Right lobe of liver (tissue), 6 donors: ENCODE measurements around the gene ADAMTSL2. TPM values are rescaled to one million over a fixed set of nuclear protein-coding genes. Genes with fewer than 3 reads are reported as not detected.

Experiments used
- ATAC-seq, 4 donors: fragments of 200-7000 bp; cut with Tn5 transposase; one replicate each; pipeline ENCODE4 v1.9.1; 2020; ENCODE audit warnings: mild to moderate bottlenecking in 4 of 4, moderate library complexity in 4 of 4
- DNase-seq, 3 donors: peaks; one replicate each; pipeline ENCODE4 v3.0.0-alpha.2; 2020
- H3K27ac ChIP-seq, 3 donors: fragments of 200-600 bp; one replicate each; pipeline ENCODE4 v1.8.0; 2022
- H3K27me3 ChIP-seq, 2 donors: fragments of 200-600 bp; one replicate each; pipeline ENCODE4 v1.8.0; 2022
- H3K36me3 ChIP-seq, 4 donors: fragments of 200-600 bp; sonication (generic) in 1 of 4; one replicate each; pipeline versions ENCODE4 v1.5.1 to v1.8.0; 2017 to 2022; ENCODE audit warnings: control low read depth in 1 of 4
- H3K4me1 ChIP-seq, 4 donors: fragments of 200-600 bp; sonication (generic) in 1 of 4; one replicate each; pipeline versions ENCODE4 v1.5.1 to v1.8.0; 2017 to 2022; ENCODE audit warnings: control low read depth in 1 of 4
- H3K4me3 ChIP-seq, 3 donors: fragments of 200-600 bp; one replicate each; pipeline ENCODE4 v1.8.0; 2022
- H3K9me3 ChIP-seq, 4 donors: fragments of 200-600 bp; sonication (generic) in 1 of 4; one replicate each; pipeline versions ENCODE4 v1.5.1 to v1.8.0; 2017 to 2022; ENCODE audit warnings: control low read depth in 1 of 4
- POLR2A ChIP-seq: fragments of 450-650 bp; IDR thresholded peaks from one replicate; pipeline ENCODE4 v1.6.1; 2017; ENCODE audit warnings: antibody characterized with exemption, mild to moderate bottlenecking
- WGBS: methylation state at CpG from one replicate; pipeline ENCODE4 v1.1.6; 2018; ENCODE audit warnings: low coverage, low lambda C conversion rate; ENCODE audit not compliant: insufficient coverage; ENCODE audit errors: missing lambda C conversion rate; 5-methylcytosine and 5-hydroxymethylcytosine counted together
- intact Hi-C, 2 donors: fragments of 100-400 bp; cut with DNase I; formaldehyde crosslinking; loops; one replicate each; pipeline versions ENCODE4 v1.11.2 to v1.14.1; 2022
- total RNA-seq, 6 experiments: library from RNA; depleted of rRNA in 2 of 6; stranded (reverse); fragments of >200 nt in 2 of 6; fragmentation: NEBNext Ultra II Directional in 3 of 6; extraction: Animal tissue kit (Norgen Biotek cat#: 25700) in 3 of 6; gene quantifications; one replicate each; pipeline versions ENCODE4 v1.1.0 to v1.2.4, GENCODE V29; 2016 to 2023
- TF ChIP-seq, protein P1 (sequence below), 4 donors: fragments of 200-600 bp in 3 of 4; fragments of 450-650 bp in 1 of 4; IDR thresholded peaks; one replicate each; pipeline versions ENCODE4 v1.5.1 to v1.8.0; 2016 to 2022; ENCODE audit warnings: antibody characterized with exemption in 4 of 4, mild to moderate bottlenecking in 2 of 4
- donor health status: DM: no; HTN: yes; CAD: no.
- donor health status: DM: no; HTN: no; CAD: no.
- donor health status: DM: no; HTN: no; CAD: no.
- donor health status: DM: no; HTN: yes; CAD: no.
- donor health status: DM: no; HTN: yes; CAD: no.

Gene ADAMTSL2
- total RNA-seq, 6 experiments from 2014 or later, result 9.2 to 24.8 (median 12.7) TPM

- intact Hi-C loops, result no loop called here
- H3K27me3 ChIP-seq, result no peaks in the 10 kb centered on the region
- peaks cover 0 to 21% (median 10%) of the 10 kb centered on the region in 4 donors for H3K4me1 ChIP-seq
- ATAC-seq, result no peak
- no peaks in the 10 kb centered on the region for H3K9me3 ChIP-seq
- TF ChIP-seq, protein P1, sequence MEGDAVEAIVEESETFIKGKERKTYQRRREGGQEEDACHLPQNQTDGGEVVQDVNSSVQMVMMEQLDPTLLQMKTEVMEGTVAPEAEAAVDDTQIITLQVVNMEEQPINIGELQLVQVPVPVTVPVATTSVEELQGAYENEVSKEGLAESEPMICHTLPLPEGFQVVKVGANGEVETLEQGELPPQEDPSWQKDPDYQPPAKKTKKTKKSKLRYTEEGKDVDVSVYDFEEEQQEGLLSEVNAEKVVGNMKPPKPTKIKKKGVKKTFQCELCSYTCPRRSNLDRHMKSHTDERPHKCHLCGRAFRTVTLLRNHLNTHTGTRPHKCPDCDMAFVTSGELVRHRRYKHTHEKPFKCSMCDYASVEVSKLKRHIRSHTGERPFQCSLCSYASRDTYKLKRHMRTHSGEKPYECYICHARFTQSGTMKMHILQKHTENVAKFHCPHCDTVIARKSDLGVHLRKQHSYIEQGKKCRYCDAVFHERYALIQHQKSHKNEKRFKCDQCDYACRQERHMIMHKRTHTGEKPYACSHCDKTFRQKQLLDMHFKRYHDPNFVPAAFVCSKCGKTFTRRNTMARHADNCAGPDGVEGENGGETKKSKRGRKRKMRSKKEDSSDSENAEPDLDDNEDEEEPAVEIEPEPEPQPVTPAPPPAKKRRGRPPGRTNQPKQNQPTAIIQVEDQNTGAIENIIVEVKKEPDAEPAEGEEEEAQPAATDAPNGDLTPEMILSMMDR (IDR thresholded peaks at IDR 0.05), result no peak
- TF ChIP-seq POLR2A, result no peak
- H3K27ac ChIP-seq, result no peak overlapping the region
- H3K36me3 ChIP-seq, result no peaks in the 10 kb centered on the region
- H3K4me3 ChIP-seq, result no peak overlapping the region
- no peak for DNase-seq
- 35% methylated on average over 2 of the region's 9 CpGs for WGBS
These were observed 3.2 kb upstream of the ADAMTSL2 start for GRCh38 chr9:133531293-133531692.

DNA sequence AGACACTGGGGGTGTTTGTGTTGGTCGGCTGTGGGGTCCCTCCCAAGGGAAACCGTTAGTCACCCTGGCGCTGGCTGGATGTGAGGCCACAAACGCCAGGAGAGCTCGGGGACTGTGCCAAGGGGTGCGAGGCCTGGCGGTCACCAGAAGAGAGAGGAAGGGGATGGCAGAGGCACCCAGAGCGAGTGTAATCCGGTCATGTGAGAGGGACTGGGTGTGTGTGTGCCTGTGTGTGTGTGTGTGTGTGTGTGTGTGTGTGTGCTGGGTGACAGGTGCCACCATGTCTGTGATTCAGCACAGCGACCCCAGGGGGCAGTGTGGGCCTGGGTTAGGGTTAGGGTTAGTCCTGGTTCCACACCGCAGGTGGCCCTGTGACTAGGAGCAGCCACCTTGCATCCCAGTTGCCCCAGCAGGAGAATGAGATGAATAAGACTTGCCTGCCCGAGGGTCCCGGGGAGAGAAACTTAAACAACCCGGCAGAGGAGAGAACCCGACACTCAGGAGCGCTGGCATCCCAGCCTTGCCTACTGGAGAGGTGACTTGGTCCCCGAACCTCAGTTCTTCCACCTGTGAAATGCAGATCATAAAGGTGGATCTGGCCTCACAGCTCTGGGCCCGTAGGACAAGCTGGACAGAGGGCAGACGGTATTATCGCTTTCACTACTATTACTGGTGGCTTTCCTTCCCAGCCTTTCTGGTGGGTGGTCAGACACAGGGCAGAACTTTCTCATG lies 1.4 kb upstream of the ADAMTSL2 start:
- WGBS, result 0% methylated on average over 2 of the region's 20 CpGs
- Histone ChIP-seq H3K36me3 (no peaks in the 10 kb centered on the region), H3K4me3 (no peak overlapping the region), H3K27ac (no peak overlapping the region), H3K27me3 (no peaks in the 10 kb centered on the region), H3K9me3 (no peaks in the 10 kb centered on the region), H3K4me1 (peaks cover 0 to 20% (median 8%) of the 10 kb centered on the region in 4 donors)
- intact Hi-C loops, result no loop called here
- DNase-seq (peak; percentile 76 to 83 (median 78)), ATAC-seq (peak; percentile 63 to 73 (median 71))
- TF ChIP-seq POLR2A, result no peak
- TF ChIP-seq, protein P1 (IDR thresholded peaks at IDR 0.05), result peak; percentile 21 to 74 (median 32)

GRCh38 chr9:133533857-133534256 lies 647 bp upstream of the ADAMTSL2 start:
- Histone ChIP-seq H3K27ac (peak overlapping the region in 2 of 3 donors; percentile 15 to 44), H3K4me3 (peak overlapping the region; percentile 40 to 56 (median 46)), H3K9me3 (no peaks in the 10 kb centered on the region), H3K36me3 (no peaks in the 10 kb centered on the region), H3K4me1 (peaks cover 0 to 20% (median 8%) of the 10 kb centered on the region in 4 donors), H3K27me3 (no peaks in the 10 kb centered on the region)
- DNase-seq, result no peak
- ATAC-seq, result peak; percentile 1 to 25 (median 3)
- no peak for TF ChIP-seq POLR2A
- TF ChIP-seq, protein P1 (IDR thresholded peaks at IDR 0.05), result no peak
- 15% methylated on average over 4 of the region's 9 CpGs for WGBS
- intact Hi-C loops, result no loop called here

GRCh38 chr9:133535306-133535877 lies 888 bp downstream of the ADAMTSL2 start:
- no peaks in the 10 kb centered on the region for H3K36me3 ChIP-seq
- no peak for DNase-seq
- intact Hi-C loops, result no loop called here
- peaks cover 0 to 20% (median 8%) of the 10 kb centered on the region in 4 donors for H3K4me1 ChIP-seq
- H3K27ac ChIP-seq, result no peak overlapping the region
- H3K9me3 ChIP-seq, result no peaks in the 10 kb centered on the region
- H3K27me3 ChIP-seq, result no peaks in the 10 kb centered on the region
- TF ChIP-seq, protein P1 (IDR thresholded peaks at IDR 0.05), result no peak
- no peak for TF ChIP-seq POLR2A
- ATAC-seq, result no peak
- WGBS, result no CpG with 5 or more reads among the region's 13 CpGs
- H3K4me3 ChIP-seq, result peak overlapping the region; percentile 40 to 56 (median 46)
